SK-N-SH (cell line): ENCODE measurements around the gene OPN1LW. TPM values are rescaled to one million over a fixed set of nuclear protein-coding genes. Genes with fewer than 3 reads are reported as not detected.
A peak's percentile ranks its signal among the peaks of the same experiment; 100 is the strongest.

Experiments used
- CTCF ChIA-PET: fragments of 300-600, 350-600 bp; formaldehyde crosslinking; extraction: SDS; loops from one replicate; lab custom pipeline; 2021; lab: Yijun Ruan, JAX
- POLR2A ChIA-PET: fragments of 350-600 bp; sonication (Branson Sonifier 250); formaldehyde crosslinking; extraction: SDS; loops from one replicate; lab custom pipeline; 2020; ENCODE audit warnings: antibody characterized with exemption, inconsistent platforms; lab: Yijun Ruan, JAX
- DNase-seq: peaks from one replicate; pipeline ENCODE4 v3.0.0; 2012
- H2AFZ ChIP-seq: fragments of 200-600 bp; sonication (generic); 2 replicates; pipeline ENCODE4 v1.8.1; 2016; ENCODE audit warnings: antibody characterized with exemption, mild to moderate bottlenecking, low read depth
- H3F3A ChIP-seq: fragments of 200-600 bp; sonication (generic); replicated peaks from 2 replicates; pipeline ENCODE3; 2016; ENCODE audit warnings: antibody characterized with exemption, mild to moderate bottlenecking; ENCODE audit not compliant: insufficient read depth
- H3K27ac ChIP-seq, 2 experiments: fragments of 200-500 bp in 1 of 2; fragments of 200-600 bp in 1 of 2; sonication (Bioruptor generic) in 1 of 2; sonication (generic), shearing (Covaris generic) in 1 of 2; 2 replicates each; pipeline versions ENCODE4 v1.5.1 to v1.6.1; 2014 to 2016; ENCODE audit warnings: low read depth in 2 of 2, inconsistent platforms in 1 of 2, low read length in 1 of 2, mild to moderate bottlenecking in 1 of 2, mixed read lengths in 1 of 2
- H3K27me3 ChIP-seq: fragments of 200-600 bp; sonication (generic), shearing (Covaris generic); 2 replicates; pipeline ENCODE4 v1.6.1; 2016; ENCODE audit warnings: mixed run types; ENCODE audit not compliant: insufficient read depth
- H3K36me3 ChIP-seq, 2 experiments: fragments of 200-500 bp in 1 of 2; fragments of 200-600 bp in 1 of 2; sonication (Bioruptor generic) in 1 of 2; sonication (generic) in 1 of 2; replicated peaks in 1 of 2; 2 replicates each; pipeline versions ENCODE3 to v1.5.1; 2014 to 2016; ENCODE audit warnings: low read length in 1 of 2, mild to moderate bottlenecking in 1 of 2; ENCODE audit not compliant: insufficient read depth in 2 of 2, control insufficient read depth in 1 of 2
- H3K4me1 ChIP-seq, 2 experiments: fragments of 200-500 bp in 1 of 2; fragments of 200-600 bp in 1 of 2; sonication (Bioruptor generic) in 1 of 2; sonication (generic), shearing (Covaris generic) in 1 of 2; 2 replicates each; pipeline versions ENCODE4 v1.5.1 to v1.6.1; 2014 to 2016; ENCODE audit warnings: low read depth in 1 of 2, low read length in 1 of 2, mixed run types in 1 of 2; ENCODE audit not compliant: insufficient read depth in 2 of 2, control insufficient read depth in 1 of 2
- H3K4me2 ChIP-seq: fragments of 200-600 bp; sonication (generic), shearing (Covaris generic); 2 replicates; pipeline ENCODE4 v1.6.1; 2017; ENCODE audit warnings: mixed run types
- H3K4me3 ChIP-seq, 2 experiments: fragments of 200-500 bp in 1 of 2; fragments of 200-600 bp in 1 of 2; sonication (Bioruptor generic) in 1 of 2; sonication (generic), shearing (Covaris generic) in 1 of 2; 2 replicates each; pipeline versions ENCODE4 v1.5.1 to v1.8.1; 2014 to 2016; ENCODE audit warnings: low read depth in 2 of 2, inconsistent platforms in 1 of 2, low read length in 1 of 2, mild to moderate bottlenecking in 1 of 2, mixed read lengths in 1 of 2, moderate library complexity in 1 of 2
- H3K79me2 ChIP-seq: fragments of 200-600 bp; sonication (generic); 2 replicates; pipeline ENCODE4 v1.8.1; 2017; ENCODE audit warnings: mild to moderate bottlenecking; ENCODE audit not compliant: insufficient read depth
- H3K9ac ChIP-seq: fragments of 200-600 bp; sonication (generic); 2 replicates; pipeline ENCODE4 v1.6.1; 2017; ENCODE audit warnings: mixed run types
- H3K9me2 ChIP-seq: fragments of 200-600 bp; sonication (generic); 2 replicates; pipeline ENCODE4 v1.6.1; 2017; ENCODE audit warnings: mixed run types
- H3K9me3 ChIP-seq: fragments of 200-600 bp; sonication (generic); 2 replicates; pipeline ENCODE4 v1.6.1; 2017; ENCODE audit warnings: mixed run types, mild to moderate bottlenecking, moderate library complexity
- H4K20me1 ChIP-seq: fragments of 200-600 bp; sonication (generic); 2 replicates; pipeline ENCODE4 v1.6.1; 2017; ENCODE audit warnings: mild to moderate bottlenecking, mixed run types; ENCODE audit not compliant: insufficient read depth
- EZH2phosphoT487 ChIP-seq: fragments of 200-600 bp; sonication (generic); IDR thresholded peaks from 2 replicates; pipeline ENCODE4 v1.6.1; 2017; ENCODE audit warnings: low read depth, mixed run types, mild to moderate bottlenecking, antibody characterized with exemption, moderate library complexity, borderline replicate concordance
- GATA2 ChIP-seq: sonication (generic); formaldehyde crosslinking; IDR thresholded peaks from 2 replicates; pipeline ENCODE4 v1.5.0; 2020; ENCODE audit warnings: mild to moderate bottlenecking, missing genetic modification reagents
- WGBS: methylation state at CpG from one replicate; pipeline ENCODE4 v1.1.6; 2017; ENCODE audit warnings: low lambda C conversion rate; 5-methylcytosine and 5-hydroxymethylcytosine counted together
- polyA plus RNA-seq, 3 experiments: library from polyadenylated mRNA; depleted of rRNA; stranded (reverse); fragments of >200 nt; gene quantifications; 2 replicates each; pipeline ENCODE4 v1.2.3, GENCODE V29; 2012
- TF ChIP-seq, protein P1 (sequence below): IDR thresholded peaks from 2 replicates; pipeline ENCODE4 v1.6.1; 2012; ENCODE audit warnings: mild to moderate bottlenecking, low read depth, low read length, moderate library complexity
- TF ChIP-seq, protein P2 (sequence below): IDR thresholded peaks from 2 replicates; pipeline ENCODE4 v1.4.0; 2012; ENCODE audit warnings: low read depth, borderline replicate concordance

Gene OPN1LW
- polyA plus RNA-seq, 1 of the 3 experiments (the other 2 are of a cell fraction), result not detected

DNA sequence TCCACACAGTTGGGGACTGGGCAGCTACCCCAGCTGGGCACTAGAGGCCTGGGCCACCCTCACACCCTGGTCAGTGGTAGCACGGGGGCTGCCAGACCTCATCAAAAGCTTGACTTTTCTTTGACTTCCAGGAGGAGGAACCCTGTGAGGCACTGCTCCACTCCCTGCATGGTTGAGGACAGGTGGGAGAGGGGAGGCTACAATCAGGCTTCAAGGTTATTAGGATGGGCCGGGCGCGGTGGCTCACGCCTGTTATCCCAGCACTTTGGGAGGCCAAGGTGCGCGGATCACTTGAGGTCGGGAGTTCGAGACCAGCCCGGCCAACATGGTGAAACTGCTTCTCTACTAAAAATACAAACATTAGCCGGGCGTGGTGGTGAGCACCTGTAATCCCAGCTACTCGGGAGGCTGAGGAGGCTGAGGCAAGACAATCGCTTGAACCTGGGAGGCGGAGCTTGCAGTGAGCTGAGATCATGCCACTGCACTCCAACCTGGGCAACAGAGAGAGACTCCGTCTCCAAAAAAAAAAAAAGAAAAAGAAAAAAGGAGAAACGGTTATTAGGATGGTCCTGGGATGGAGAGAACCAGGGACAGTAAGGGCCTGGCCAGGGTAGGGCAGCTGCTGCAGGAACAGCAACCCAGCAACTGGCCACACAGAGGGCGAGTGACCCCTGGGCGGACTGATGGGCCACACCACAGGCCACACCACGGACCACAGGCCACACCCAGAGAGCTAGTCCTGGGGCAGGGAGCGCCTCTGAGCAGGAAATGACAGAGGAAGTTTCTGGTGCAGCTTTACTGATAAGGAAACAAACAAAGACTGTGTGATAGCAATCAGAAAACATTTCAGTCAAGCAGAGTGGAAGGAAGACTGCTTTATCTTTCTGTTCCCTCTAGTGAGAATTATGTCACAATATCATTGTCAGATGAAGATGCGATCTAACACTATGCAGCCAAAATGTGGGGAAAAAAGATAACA is 20.5 kb upstream of the OPN1LW start:
- Histone ChIP-seq H3K27me3 (no peaks in the 10 kb centered on the region; the same call in 1 of the 2 replicates), H3K4me2 (no peak overlapping the region), H3K36me3 (no peaks in the 10 kb centered on the region), H3F3A (no peaks in the 10 kb centered on the region), H3K4me1 (no peaks in the 10 kb centered on the region), H4K20me1 (no peaks in the 10 kb centered on the region), H3K9me3 (no peaks in the 10 kb centered on the region; the same call in 1 of the 2 replicates), H3K9ac (no peak overlapping the region), H3K9me2 (no peaks in the 10 kb centered on the region), H2AFZ (no peak overlapping the region), H3K79me2 (no peaks in the 10 kb centered on the region), H3K4me3 (no peak overlapping the region), H3K27ac (no peak overlapping the region)
- 54% methylated on average over 18 of the region's 22 CpGs for WGBS
- ChIA-PET CTCF (interaction anchor here (2.1 kb wide), 1 partner anchor 12 kb away, joined by 7 read pairs; no protein-coding TSS in a partner anchor), POLR2A (no interaction called here)
- peak; percentile 67 for DNase-seq
- TF ChIP-seq EZH2phosphoT487, result no peak
- peak; percentile 76 for TF ChIP-seq GATA2 (CRISPR knock-in tag)

DNA sequence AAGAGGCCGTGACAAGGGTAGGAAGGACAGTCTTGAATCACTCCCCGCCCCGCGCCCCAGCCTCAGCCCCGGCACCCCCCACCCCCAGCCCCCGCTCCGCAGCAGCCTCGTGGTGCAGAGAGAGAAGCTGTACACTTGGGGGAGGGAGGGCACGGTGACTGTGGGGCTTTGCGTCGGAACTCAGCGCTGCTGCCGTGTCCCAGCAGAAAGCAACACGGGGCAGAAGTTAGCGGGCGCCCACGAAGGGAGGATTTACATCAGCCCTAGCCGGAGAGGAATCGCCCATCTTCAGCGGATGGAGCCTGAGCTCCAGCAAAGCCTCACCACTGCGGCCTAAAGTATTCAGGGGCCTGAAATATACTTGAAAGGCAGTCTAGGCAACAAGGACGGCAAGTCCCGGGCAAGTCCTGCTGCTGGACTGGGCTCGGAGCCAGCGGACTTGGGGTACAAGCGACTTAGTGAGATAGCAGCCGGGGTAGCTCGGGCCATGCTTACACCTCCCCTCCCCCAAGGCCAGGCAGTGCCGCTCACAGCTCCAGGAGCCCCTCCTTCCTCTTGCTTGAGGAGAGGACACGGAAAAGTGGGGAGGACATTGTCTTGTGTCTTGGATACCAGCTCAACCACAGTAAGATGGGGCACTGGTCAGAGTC is 18.5 kb upstream of the OPN1LW start:
- no peaks in the 10 kb centered on the region for H4K20me1 ChIP-seq
- no peak overlapping the region for H3K4me2 ChIP-seq
- H3K4me3 ChIP-seq, result no peak overlapping the region
- no peak overlapping the region for H3K9ac ChIP-seq
- H3K27ac ChIP-seq, result no peak overlapping the region
- no peaks in the 10 kb centered on the region for H3F3A ChIP-seq
- no peaks in the 10 kb centered on the region for H3K79me2 ChIP-seq
- ChIA-PET POLR2A (no interaction called here), CTCF (interaction anchor here (0.9 to 2.3 kb wide), 2 partner anchors 12 to 183 kb away, joined by 3 to 8 read pairs; no protein-coding TSS in a partner anchor)
- H3K9me3 ChIP-seq, result no peaks in the 10 kb centered on the region
- H3K27me3 ChIP-seq, result no peaks in the 10 kb centered on the region; the same call in 1 of the 2 replicates
- no peak for DNase-seq
- H3K36me3 ChIP-seq, result no peaks in the 10 kb centered on the region
- H3K9me2 ChIP-seq, result no peaks in the 10 kb centered on the region
- no peak overlapping the region for H2AFZ ChIP-seq
- TF ChIP-seq, protein P1, sequence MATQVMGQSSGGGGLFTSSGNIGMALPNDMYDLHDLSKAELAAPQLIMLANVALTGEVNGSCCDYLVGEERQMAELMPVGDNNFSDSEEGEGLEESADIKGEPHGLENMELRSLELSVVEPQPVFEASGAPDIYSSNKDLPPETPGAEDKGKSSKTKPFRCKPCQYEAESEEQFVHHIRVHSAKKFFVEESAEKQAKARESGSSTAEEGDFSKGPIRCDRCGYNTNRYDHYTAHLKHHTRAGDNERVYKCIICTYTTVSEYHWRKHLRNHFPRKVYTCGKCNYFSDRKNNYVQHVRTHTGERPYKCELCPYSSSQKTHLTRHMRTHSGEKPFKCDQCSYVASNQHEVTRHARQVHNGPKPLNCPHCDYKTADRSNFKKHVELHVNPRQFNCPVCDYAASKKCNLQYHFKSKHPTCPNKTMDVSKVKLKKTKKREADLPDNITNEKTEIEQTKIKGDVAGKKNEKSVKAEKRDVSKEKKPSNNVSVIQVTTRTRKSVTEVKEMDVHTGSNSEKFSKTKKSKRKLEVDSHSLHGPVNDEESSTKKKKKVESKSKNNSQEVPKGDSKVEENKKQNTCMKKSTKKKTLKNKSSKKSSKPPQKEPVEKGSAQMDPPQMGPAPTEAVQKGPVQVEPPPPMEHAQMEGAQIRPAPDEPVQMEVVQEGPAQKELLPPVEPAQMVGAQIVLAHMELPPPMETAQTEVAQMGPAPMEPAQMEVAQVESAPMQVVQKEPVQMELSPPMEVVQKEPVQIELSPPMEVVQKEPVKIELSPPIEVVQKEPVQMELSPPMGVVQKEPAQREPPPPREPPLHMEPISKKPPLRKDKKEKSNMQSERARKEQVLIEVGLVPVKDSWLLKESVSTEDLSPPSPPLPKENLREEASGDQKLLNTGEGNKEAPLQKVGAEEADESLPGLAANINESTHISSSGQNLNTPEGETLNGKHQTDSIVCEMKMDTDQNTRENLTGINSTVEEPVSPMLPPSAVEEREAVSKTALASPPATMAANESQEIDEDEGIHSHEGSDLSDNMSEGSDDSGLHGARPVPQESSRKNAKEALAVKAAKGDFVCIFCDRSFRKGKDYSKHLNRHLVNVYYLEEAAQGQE, result no peak
- TF ChIP-seq, protein P2, sequence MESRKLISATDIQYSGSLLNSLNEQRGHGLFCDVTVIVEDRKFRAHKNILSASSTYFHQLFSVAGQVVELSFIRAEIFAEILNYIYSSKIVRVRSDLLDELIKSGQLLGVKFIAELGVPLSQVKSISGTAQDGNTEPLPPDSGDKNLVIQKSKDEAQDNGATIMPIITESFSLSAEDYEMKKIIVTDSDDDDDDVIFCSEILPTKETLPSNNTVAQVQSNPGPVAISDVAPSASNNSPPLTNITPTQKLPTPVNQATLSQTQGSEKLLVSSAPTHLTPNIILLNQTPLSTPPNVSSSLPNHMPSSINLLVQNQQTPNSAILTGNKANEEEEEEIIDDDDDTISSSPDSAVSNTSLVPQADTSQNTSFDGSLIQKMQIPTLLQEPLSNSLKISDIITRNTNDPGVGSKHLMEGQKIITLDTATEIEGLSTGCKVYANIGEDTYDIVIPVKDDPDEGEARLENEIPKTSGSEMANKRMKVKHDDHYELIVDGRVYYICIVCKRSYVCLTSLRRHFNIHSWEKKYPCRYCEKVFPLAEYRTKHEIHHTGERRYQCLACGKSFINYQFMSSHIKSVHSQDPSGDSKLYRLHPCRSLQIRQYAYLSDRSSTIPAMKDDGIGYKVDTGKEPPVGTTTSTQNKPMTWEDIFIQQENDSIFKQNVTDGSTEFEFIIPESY, result no peak
- 63% methylated on average over 28 of the region's 30 CpGs for WGBS
- H3K4me1 ChIP-seq, result no peaks in the 10 kb centered on the region
